COLO829 (cell line): ENCODE data around the gene OR13F1.
A peak's percentile ranks its signal among the peaks of the same experiment; 100 is the strongest.
"Not testable (repeated sequence)": the region's sequence is repeated elsewhere in the genome, so short reads cannot be mapped to it uniquely, and the experiment has no call there.

Experiments
- DNase-seq: peaks from one replicate; pipeline ENCODE4 v3.0.0; 2012; ENCODE audit warnings: low spot score

Gene OR13F1

GRCh38 chr9:104503963-104504362 lies at the start of gene OR13F1:
Gene OR13F1, plus strand, starts transcription at chr9:104504263. Its CDS starts 0 bp downstream, at chr9:104504263.
- no peak for DNase-seq

- no peak for DNase-seq
Observed at GRCh38 chr9:104456831-104457230, 47.2 kb upstream of the OR13F1 start.

GRCh38 chr9:104463864-104464263 lies 40.2 kb upstream of the OR13F1 start:
- DNase-seq = no peak

GRCh38 chr9:104468261-104468660 lies 35.8 kb upstream of the OR13F1 start:
- no peak for DNase-seq

- no peak for DNase-seq
Observed at GRCh38 chr9:104482921-104483570, 21.0 kb upstream of the OR13F1 start.

- no peak for DNase-seq
Observed at GRCh38 chr9:104485014-104485413, 19.0 kb upstream of the OR13F1 start.

- peak; percentile 28 for DNase-seq
Observed at GRCh38 chr9:104494808-104495207, 9.3 kb upstream of the OR13F1 start.

- DNase-seq = no peak
Observed at GRCh38 chr9:104503440-104503839, 623 bp upstream of the OR13F1 start.

GRCh38 chr9:104506565-104506964 lies 2.5 kb downstream of the OR13F1 start:
- DNase-seq = no peak

GRCh38 chr9:104514901-104515300 lies 10.8 kb downstream of the OR13F1 start:
- DNase-seq = no peak

- not testable (repeated sequence) for DNase-seq
Observed at GRCh38 chr9:104520241-104520640, 16.2 kb downstream of the OR13F1 start.

GRCh38 chr9:104527109-104527508 lies 23.0 kb downstream of the OR13F1 start, which contains the start of gene OR13C4:
Gene OR13C4, minus strand, starts transcription at chr9:104527209. Its CDS starts 0 bp downstream, at chr9:104527209.
- no peak for DNase-seq

- DNase-seq = no peak
Observed at GRCh38 chr9:104536756-104537155, 32.7 kb downstream of the OR13F1 start, which contains the start of gene OR13C3. Gene OR13C3, minus strand, starts transcription at chr9:104536856. Its CDS starts 133 bp downstream, at chr9:104536723.

- no peak for DNase-seq
Observed at GRCh38 chr9:104539275-104539674, 35.2 kb downstream of the OR13F1 start.

GRCh38 chr9:104544644-104545043 lies 40.6 kb downstream of the OR13F1 start:
- DNase-seq = no peak

- no peak for DNase-seq
Observed at GRCh38 chr9:104553261-104553660, 49.2 kb downstream of the OR13F1 start.
